Activated T-cell treated with anti-CD3 and anti-CD28 coated beads, Interleukin-2, amount 50 U/mL, for 48 hours (primary cell): ENCODE data around the gene CDK4.
"Not testable (repeated sequence)": the region's sequence is repeated elsewhere in the genome, so short reads cannot be mapped to it uniquely, and the experiment has no call there.

Experiments used
- DNase-seq, 2 experiments: peaks; one replicate each; pipeline ENCODE4 v3.0.0-alpha.2; 2020

The CDK4 gene

DNA sequence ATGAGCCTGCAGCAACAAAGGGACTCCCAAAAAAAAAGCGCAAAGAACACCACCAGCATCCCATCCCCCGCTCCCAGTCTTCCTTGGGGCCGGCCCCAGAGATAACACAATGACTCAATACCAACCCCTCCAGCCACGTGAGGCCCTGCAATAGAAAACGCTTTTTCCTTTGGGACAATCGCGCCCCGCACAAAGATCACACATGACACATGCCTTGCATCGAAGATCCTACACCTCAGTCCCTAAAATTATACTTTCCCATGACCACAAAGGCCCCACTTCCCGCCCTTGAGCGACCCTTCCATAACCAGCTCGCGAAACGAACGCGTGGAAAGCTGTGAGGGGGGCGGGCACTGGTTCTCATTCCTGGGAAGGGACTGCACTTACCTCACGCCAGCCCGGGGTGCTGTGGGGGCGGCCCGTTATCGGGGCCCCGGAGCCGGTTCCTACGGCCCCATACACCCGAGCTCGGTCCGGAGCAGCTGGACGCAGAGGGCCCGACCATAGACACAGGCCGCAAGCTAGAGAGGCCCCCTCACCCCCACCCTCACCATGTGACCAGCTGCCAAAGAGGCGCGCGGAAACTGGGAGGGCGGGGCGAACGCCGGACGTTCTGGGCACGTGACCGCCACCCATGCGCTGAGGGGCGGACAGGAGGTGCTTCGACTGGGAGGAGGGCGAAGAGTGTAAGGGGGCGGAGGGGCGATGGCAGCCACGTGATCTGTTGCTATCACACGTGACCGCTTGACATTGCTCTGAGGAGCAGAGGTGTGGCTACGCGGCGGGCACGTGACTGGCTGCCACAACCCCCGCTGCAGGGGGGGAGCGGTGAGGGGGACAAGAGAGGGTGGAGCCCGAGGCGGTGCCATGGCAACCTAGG is at the start of gene CDK4:
TSS of gene CDK4 (minus strand) at position 523 of the 880 bp plus-strand sequence. CDS start 593 bp downstream, outside the sequence.
- peak; percentile 97 to 98 for DNase-seq

DNA sequence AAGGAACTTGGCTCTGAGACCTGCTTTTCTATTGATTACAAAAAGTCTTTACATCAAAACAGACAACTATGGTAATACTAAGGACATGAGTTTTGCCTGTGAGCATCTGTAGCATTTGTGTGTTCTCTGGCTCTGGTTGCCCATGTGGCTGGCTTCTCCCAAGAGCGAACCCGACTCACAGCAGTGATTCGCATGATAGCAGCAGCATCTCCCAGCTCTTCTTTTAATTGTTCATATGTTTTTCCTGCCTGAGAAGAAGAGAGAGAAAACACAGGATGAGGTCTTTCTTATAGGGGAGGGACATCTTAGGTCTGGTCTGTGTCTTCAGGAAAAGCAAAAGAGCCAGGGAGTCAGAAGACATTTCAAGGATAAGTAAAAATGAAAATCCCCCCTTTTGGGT is 48.9 kb upstream of the CDK4 start:
- DNase-seq: no peak

GRCh38 chr12:57797933-57798332 is 45.8 kb upstream of the CDK4 start:
- no peak for DNase-seq

- DNase-seq: no peak
Measured at GRCh38 chr12:57796996-57797395, 44.9 kb upstream of the CDK4 start.

DNA sequence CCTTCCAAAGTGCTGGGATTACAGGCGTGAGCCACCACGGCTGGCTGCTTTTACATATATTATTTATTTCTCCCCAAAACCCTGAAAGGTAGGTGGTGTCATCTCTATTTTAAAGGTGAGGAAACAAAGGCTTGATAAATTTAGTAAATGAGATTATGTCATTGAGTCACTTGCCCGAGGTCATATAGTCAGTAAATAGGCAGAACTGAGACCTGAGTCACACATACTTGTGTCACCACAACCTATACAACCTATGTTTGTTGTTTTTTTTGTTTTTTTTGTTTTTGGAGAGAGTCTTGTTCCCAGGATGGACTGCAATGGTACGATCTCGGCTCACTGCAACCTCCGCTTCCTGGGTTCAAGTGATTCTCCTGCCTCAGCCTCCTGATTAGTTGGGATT is 43.2 kb upstream of the CDK4 start:
- DNase-seq: no peak

DNA sequence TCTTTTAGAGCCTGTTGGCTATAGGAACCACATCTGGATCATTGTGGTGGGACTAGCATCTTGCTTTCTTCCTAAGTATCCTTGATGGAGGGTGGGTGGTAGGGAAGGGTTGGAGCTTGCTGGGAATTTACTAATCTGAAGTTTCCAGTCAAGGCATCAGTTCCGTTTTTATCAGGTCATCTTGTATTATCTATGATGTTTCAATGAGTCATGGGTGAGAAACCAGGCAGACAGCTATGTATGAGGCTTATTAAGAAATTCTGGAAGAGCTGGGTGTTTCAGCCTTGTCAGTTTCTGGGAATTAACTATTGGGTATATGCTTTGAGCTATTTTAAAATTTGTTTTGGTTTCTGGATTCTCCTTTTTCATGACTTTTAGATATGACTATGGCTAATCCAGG is 41.8 kb upstream of the CDK4 start:
- DNase-seq: no peak

DNA sequence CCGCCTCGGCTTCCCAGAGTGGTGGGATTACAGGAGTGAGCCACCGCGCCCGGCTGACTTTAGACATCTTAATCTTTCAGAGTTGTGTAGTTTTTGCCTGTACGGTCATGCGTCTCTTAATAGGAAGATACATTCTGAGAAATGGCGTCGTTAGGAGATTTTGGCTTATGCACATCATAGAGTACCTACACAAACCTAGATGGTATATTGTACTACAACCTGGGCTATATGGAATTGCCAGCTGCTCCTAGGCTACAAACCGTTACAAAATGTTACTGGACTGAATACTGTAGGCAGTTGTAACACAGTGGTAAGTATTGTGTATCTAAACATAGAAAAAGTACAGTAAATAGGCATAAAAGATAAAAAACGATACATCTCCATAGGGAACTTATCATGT is 31.8 kb upstream of the CDK4 start:
- no peak for DNase-seq

- no peak for DNase-seq
Measured at GRCh38 chr12:57783466-57783801, 31.3 kb upstream of the CDK4 start.

DNA sequence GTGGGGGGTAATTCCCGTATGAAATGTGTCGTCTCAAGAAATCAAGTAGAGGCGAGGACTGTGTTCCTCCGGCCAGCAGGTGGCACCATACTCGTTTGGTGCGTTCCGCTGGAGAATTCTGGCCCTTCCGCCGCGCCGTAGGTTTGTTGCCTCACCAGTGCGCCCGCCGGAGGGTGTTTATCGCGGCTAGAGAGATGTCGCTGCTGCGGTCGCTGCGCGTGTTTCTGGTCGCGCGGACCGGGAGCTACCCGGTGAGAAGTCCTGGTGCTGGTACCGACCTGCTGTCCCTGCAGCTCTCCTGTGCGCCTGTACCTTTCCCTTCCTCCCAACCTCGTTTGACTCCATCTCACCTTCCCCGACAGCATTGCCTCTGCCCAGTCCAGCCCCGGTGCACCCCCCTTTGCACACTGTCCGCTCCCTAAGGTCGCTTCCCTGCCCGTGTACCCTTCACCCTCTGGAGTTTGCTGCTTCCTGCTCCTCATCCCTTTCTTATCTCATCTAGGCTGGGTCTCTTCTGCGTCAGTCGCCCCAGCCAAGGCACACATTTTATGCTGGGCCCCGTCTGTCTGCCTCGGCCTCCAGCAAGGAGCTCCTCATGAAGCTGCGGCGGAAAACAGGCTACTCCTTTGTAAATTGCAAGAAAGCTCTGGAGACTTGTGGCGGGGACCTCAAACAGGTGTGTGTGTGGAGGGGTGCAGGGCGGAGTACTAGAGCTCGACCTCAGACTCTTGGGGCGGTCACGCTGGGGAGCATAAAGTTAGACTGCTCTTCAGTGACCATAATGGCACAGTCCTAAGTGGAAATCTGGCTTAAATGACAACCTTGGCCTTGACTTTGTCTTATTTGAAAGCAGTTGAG is 30.7 kb upstream of the CDK4 start, which contains the start of gene TSFM:
TSS of gene TSFM (plus strand) at position 180 of the 858 bp plus-strand sequence. CDS start at position 195, 15 bp downstream.
- peak; percentile 98 to 99 for DNase-seq

DNA sequence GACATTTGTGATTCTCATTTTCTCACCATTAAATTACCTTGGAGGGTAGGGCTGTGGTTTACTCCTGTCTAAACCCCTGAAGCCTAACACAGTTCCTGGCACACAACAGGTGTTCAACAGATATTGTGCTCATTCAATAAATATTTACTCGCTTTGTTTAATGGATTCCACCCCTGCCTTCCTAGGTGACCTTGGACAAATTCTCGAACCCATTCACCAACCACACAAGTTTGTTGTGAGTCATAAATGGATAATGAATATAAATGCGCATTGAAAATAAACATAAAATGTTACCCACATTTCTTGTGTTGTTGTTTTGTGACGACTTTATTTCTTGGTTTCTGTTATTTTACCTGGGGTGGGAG is 30.1 kb upstream of the CDK4 start:
- DNase-seq: no peak

DNA sequence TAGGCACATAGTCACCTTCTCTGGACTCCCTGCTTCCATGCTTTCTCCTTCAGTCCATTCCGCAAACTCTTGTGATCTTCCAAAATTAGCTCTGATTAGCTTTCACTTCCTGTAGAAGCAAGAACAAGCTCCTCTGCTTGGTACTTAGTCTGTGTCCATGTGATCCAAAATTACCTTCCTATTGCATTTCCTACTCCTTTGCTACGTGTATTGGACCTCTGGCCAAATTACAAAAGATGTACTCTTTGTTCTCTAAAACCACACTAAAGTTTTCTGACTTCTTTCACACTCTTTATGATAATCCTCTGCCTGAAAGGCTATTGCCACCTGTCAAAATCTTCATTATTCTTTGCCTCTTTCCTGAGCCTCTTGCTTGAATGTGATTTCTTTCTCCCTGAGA is 29.7 kb upstream of the CDK4 start:
- DNase-seq: no peak

DNA sequence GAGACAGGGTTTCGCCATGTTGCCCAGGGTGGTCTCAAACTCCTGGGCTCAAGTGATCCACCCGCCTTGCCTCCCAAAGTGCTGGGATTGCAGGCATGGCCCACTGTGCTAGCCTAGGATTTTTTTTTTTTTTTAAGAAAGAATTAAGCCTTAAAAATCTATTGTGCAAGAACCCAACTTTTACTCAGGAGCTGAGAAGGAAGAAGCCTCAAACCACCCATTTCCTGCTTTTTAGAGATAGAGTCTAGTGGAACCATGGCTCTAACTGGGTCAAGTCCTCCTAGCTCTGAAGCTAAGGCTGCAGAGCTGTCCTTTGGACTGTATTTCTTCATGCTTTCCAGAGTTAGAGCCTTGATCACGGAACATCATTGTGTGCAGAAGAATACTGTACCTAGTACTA is 29.1 kb upstream of the CDK4 start:
- no peak for DNase-seq

DNA sequence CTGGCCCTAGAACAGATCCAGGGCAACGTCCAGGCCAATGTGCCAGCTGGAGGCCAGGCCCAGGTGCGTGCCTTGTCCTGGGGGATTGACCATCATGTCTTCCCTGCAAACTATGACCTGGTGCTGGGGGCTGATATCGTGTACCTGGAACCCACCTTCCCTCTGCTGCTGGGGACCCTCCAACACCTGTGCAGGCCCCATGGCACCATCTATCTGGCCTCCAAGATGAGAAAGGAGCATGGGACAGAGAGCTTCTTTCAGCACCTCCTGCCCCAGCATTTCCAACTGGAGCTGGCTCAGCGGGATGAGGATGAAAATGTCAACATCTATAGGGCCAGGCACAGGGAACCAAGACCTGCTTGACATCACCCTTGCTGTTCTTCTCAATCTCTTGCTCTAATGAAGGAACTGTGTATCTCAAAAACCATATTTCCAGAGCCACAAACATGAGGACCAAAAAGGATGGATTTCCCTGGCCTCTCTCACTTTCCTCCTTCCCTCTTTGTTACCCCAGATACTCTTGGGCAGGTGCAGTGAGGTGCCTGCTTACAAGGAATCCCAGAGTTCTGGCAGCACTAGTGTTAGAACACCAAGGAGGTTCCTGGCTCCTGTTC is 28.3 kb upstream of the CDK4 start:
- no peak for DNase-seq

DNA sequence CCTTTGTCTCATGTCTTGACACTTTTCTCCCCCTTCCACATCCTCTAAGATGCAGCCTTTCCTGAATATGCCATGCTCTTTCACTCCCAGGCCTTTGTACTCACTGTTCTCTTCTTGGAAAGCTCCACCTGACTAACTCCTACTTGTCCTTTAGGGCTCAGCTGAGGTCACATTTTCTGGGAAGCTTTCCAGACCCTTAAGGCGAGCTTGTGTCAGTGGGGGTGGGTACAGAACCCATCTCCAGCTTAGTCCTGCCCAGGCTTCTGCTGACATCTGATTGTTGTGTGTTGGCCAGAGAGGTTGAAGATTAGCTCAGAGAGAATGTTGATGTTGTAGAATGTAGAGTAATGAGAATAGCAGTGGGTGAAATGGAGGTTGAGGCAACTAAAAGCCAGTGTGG is 27.6 kb upstream of the CDK4 start:
- no peak for DNase-seq

- DNase-seq: no peak
Measured at GRCh38 chr12:57777911-57778310, 25.8 kb upstream of the CDK4 start.

- DNase-seq: no peak
Measured at GRCh38 chr12:57777367-57777766, 25.3 kb upstream of the CDK4 start.

GRCh38 chr12:57776247-57776587 is 24.1 kb upstream of the CDK4 start:
- DNase-seq: no peak

DNA sequence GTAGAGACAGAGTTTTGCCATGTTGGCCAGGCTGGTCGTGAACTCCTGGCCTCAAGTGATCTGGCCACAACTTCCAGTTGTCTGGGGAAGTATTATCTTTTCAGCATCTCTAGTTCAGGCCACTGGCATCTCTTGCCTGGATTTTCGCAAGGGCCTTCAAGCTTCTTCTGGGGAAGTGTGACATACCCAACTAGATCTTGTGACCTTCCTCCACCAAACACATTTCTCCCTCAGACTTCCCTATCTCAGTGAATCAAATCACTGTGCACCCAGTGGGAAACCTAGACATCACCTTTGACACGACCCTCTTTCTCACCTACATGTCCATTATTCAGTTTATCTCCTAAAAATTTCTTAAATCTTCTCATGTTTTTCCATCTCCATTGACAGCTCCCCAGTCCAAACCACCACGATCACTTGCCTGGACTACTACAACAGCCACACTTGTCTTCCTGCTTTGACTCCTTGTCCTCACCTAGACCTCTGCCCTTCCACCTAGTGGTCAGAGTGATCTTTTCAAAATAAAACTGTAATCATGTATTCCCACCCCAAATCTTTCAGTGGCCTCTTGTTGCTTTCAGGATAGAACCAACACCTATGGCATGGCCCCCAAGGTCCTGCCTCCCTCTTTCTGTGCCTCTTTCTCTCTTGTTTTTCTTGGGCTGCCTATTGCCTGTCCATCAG is 23.6 kb upstream of the CDK4 start:
- peak in 1 of 2 experiments; percentile 11 for DNase-seq

DNA sequence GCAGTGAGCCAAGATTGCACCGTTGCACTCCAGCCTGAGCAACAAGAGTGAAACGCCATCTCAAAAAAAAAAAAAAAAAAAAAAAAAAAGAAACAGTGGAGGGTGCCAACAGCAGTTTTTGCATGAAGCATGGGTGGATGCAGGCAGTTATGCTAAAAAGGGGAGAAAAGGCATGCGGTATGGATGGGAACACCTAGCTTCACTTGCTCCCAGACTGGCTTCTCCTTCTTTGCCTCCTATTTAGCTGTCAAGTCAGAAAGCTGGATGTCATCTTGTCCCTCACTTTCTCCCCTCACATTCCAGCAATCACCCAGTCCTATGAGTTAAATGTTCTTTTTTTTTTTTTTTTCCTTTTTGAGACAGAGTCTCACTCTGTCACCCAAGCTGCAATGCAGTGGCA is 22.9 kb upstream of the CDK4 start:
- no peak for DNase-seq

DNA sequence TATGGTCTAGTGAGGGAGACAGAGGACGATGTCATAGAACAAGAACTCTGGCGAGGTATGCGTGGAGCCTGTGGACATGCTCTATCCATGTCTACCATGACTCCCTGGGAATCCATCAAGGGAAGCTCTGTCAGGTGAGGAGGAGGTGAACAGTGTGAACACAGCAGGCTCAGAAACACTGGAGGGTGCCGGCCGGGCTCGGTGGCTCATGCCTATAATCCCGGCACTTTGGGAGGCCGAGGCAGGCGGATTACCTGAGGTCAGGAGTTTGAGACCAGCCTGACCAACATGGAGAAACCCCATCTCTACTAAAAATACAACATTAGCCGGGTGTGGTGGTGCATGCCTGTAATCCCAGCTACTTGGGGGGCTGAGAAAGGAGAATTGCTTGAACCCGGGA is 22.5 kb upstream of the CDK4 start:
- not testable (repeated sequence) for DNase-seq

DNA sequence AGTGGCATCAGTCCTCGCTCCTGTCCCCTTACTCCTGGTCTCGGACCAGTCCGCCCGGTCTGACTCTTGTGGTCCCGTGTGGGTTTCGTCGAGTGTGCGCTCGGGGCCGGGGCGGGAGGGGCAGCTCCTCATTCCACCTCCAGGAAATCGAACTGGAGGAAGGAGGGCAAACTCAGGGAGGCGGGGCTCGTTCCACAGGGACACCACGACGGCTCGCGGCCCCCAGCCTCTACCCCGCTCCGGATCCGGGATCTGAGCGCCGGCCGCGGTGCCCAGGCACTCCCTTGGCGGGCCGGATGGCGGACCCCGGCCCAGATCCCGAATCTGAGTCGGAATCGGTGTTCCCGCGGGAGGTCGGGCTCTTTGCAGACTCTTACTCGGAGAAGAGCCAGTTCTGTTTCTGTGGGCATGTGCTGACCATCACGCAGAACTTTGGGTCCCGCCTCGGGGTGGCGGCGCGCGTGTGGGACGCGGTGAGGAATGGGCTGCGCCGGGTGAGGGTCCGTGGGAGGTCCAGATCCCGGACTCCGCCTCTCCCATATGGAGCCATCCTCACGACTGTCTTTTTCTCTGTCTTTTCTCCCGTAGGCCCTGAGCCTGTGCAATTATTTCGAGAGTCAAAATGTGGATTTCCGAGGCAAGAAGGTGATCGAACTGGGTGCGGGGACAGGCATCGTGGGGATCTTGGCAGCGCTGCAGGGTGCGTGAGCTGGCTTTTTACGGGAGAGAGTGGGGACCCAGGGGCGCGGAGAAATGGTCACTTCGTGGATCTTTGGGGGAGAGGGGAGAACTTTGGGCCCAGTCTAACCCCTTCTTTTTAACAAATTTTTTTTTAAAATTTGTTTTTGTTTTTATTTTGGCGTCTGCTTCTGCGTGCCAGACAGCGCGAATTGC is 20.6 kb upstream of the CDK4 start, which contains the start of gene EEF1AKMT3:
TSS of gene EEF1AKMT3 (plus strand) at position 186 of the 894 bp plus-strand sequence. CDS start at position 297, 111 bp downstream.
- no peak for DNase-seq
